HG02884 (cell line): ENCODE measurements around the gene CD6.

Experiments
- ATAC-seq: cut with Tn5 transposase; IDR thresholded peaks from one replicate; pipeline ENCODE4 v1.9.1; 2021; ENCODE audit warnings: mild to moderate bottlenecking, moderate library complexity; ENCODE audit not compliant: unreplicated experiment

The CD6 gene

DNA sequence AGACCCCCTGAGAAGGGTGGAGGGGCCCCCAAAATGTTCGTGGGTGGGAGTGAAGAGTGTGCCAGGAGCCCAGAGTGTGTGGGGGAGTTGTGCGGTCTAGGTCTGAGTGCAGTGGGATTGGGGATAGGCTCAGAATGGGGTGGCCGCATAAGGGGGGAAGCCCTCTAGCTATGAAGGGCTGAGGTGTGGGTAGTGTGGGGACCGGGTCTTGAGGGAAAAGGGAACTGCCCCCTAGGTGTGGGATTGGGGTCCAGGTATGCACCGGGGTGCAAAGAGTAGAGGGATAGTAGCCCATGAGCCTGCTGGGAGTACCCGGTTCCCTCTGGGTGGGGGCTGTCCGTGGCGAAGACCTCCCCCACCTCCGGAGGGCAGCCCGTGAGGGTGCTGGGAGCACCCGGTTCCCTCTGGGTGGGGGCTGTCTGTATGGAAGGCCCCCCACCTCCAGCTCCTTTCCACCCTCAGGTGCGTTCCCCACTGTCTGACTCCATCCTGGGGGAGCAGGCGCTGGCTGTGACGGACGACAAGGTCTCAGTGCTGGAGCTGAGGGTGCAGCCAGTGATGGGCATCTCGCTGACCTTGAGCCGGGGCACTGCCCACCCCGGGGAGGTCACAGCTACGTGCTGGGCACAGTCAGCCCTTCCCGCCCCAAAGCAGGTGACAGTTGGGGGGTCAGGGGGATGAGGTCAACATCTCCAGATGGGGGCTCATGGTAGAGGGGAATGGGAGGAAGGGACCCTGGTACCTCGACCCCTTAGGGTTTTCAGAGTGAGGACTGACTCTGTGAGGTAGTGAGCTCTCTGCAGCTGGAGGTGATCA lies 36.5 kb upstream of the CD6 start:
- ATAC-seq: no peak

DNA sequence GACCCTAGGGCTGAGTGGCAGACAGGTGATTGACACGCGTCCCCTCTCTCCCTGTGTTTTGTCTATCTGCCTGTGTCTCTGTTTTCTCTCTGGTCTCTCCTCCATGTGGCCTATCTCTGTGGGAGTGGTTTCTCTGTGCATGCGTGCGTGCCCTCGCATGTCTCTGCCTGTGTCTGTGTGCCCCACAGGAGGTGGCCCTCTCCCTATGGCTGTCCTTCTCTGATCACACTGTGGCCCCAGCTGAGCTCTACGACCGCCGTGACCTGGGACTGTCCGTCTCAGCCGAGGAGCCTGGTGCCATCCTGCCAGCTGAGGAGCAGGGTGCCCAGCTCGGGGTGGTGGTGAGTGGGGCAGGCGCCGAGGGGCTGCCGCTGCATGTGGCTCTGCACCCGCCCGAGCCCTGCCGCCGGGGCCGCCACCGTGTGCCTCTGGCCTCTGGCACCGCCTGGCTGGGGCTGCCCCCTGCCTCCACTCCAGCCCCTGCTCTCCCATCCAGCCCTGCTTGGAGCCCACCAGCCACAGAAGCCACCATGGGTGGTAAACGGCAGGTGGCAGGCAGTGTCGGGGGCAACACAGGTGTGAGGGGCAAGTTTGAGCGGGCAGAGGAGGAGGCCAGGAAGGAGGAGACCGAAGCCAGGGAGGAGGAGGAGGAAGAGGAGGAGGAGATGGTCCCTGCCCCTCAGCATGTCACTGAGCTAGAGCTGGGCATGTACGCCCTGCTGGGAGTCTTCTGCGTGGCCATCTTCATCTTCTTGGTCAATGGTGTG lies 35.6 kb upstream of the CD6 start:
- no peak for ATAC-seq

- ATAC-seq: no peak
These were observed 34.9 kb upstream of the CD6 start for GRCh38 chr11:60936467-60937143.

DNA sequence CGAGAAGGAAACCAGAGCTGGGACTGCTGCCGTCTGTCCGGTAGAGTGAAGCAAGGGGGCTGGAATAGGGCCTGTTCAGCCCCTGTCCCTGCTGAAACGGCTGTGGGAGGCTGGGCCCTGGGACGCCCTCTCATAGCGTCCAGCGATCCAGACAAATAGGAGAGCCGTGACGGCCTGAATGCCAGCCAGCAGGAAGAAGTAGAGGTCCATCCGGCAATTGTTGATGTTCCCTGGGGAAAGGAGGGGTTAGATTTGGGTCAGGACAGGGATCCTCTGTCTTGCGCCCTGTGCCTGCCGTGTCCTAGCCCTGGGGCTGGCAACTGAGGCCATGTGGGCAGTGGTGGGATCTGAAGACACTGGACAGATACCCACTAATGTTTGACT lies 34.3 kb upstream of the CD6 start:
- no peak for ATAC-seq

DNA sequence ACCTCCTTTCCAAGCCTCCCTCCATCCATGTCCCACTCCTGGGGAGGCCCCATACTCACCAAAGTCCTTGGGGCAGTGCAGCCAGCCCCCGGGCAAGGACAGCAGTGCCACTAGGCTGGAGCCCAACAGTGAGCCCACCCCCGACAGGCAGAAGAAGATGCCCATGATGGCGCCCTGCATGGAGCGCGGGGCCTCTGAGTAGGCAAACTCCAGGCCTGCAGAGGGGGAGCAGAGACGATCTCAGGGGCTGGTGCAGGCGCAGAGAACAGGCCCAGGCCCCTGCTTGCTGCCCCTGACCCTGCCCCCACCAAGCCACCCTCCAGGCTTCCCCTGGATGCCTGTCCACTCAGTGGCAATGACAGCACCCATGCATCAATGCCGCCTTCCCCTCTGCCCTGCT lies 33.7 kb upstream of the CD6 start:
- no peak for ATAC-seq

DNA sequence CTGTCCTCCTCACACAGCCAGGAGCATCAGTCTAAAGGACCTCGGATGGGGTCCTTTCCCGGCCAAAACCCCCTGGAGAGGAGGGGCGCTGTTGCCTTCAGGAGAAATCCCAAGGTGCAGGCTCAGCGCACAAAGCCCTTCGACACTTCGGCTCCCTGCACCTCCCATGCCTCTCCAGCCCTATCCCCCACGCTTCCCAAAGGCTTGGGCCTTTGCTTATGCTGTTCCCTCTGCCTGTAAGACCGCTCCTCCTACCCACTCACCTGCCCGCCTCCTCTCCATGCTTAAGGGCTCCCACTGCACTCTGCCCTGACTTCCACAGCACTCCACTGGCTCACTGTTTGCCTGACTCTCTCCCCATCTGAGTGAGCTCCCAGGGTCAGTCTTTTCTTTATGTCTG lies 33.0 kb upstream of the CD6 start:
- no peak for ATAC-seq

- no peak for ATAC-seq
These were observed 32.2 kb upstream of the CD6 start for GRCh38 chr11:60939301-60939700.

- ATAC-seq: no peak
These were observed 31.6 kb upstream of the CD6 start for GRCh38 chr11:60939855-60940254.

GRCh38 chr11:60941371-60942119 lies 29.9 kb upstream of the CD6 start:
- ATAC-seq: no peak

GRCh38 chr11:60942219-60942618 lies 29.3 kb upstream of the CD6 start:
- ATAC-seq: no peak

GRCh38 chr11:60942970-60943565 lies 28.4 kb upstream of the CD6 start:
- ATAC-seq: no peak

GRCh38 chr11:60944490-60945294 lies 26.8 kb upstream of the CD6 start:
- ATAC-seq: no peak

DNA sequence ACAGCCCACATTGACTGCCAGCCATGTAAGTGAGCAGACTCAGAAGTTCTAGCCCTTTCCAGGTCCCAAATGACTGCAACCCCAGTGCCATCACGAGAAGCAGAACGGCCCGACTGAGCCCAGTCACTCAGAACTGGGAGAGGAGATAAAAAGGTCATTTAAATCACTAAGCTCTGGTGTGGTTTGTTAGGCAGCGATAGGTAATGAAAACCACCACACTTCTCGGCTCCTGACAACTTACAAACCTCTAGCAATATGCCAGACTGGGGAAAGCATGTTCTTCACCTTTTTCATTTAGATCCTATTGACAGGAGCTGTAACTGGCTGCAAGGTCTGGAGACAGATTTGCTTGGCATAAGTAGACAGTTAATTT lies 26.2 kb upstream of the CD6 start:
- ATAC-seq: no peak

DNA sequence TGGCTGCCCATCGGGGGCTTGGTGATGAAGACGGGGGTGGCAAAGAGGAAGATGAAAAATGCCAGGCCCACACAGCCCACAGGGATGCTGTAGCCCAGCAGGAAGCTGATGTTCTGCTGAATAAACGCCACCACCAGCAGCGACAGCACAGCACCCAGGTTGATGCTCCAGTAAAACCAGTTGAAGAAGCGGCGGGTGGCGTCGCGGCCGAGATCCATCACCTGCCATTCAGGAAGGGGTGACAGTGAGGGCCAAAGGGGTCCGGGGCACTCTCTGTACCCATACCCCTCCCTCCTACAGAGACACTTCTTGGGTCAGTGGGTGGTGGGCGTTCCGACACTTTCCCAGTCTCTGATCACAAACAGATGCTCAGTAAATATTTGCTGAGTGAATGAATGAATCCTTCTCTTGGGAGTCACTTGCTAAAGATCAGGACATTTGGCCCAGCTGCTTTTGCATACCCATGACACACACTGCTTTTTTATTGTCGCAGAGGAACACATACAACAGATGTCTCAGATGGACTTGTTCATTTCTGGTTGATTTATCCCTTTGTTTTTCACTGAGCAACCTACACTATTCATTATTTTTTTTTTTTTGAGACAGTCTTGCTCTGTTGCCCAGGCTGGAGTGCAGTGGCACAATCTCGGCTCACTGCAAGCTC lies 24.7 kb upstream of the CD6 start:
- ATAC-seq: no peak

DNA sequence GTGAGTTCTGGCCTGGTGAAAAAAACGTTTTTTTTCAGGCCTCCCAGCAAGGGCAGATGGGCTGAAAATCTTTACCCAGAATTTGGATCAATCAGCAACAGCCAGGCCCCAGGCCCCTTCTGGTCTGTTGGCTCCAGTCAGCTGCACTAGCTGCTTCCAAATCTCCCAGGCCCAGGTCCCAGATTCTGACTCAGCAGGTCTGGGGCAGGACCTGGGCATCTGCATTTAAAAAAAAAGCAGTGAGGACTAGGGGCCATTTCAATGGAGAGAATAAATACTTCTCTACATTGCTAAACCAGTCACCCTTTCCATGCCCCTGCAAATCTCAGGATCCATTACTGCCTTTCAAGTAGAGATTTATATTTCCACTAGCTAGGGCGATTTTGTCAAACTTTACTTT lies 23.8 kb upstream of the CD6 start:
- ATAC-seq: no peak

- no peak for ATAC-seq
These were observed 23.2 kb upstream of the CD6 start for GRCh38 chr11:60948250-60948649.

DNA sequence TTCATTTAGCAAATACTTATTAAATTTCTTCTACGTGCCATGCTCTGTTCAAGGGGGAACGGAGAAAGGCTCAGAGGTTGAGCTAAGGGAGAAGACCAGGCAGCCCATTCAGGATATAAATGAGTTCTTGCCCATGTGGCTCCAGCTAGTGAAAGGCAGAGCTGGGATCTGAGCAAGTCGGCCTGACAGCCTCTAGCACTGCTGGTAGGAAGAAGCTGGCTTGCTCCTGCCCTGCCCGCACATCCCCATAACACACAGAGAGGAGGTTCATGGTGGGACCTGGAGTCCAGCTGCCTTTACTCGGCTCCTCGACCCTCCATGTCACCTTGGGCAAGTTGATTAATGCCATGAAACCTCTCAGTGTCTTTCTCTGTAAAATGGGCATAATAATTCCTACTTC lies 21.5 kb upstream of the CD6 start:
- ATAC-seq: no peak

GRCh38 chr11:60950933-60951605 lies 20.4 kb upstream of the CD6 start:
- ATAC-seq: no peak

GRCh38 chr11:60951606-60951903 lies 19.9 kb upstream of the CD6 start:
- ATAC-seq: no peak
